Nephron progenitor cell (in vitro differentiated cells): Measurements from ENCODE around the gene TICAM2.

Source experiments
- DNase-seq: peaks from one replicate; pipeline ENCODE4 v3.0.0; 2021
- H3K27ac Mint-ChIP-seq: 2 replicates; pipeline ENCODE4 v1.8.0; 2021; ENCODE audit warnings: mild to moderate bottlenecking, moderate library complexity, mixed read lengths
- H3K27me3 Mint-ChIP-seq: 2 replicates; pipeline ENCODE4 v1.8.0; 2021; ENCODE audit warnings: mild to moderate bottlenecking, low read depth, mixed read lengths; ENCODE audit not compliant: poor library complexity
- H3K36me3 Mint-ChIP-seq: 2 replicates; pipeline ENCODE4 v1.8.0; 2021; ENCODE audit warnings: low read depth, mixed read lengths
- H3K4me1 Mint-ChIP-seq: 2 replicates; pipeline ENCODE4 v1.8.0; 2021; ENCODE audit warnings: mixed read lengths
- H3K4me3 Mint-ChIP-seq: 2 replicates; pipeline ENCODE4 v1.8.0; 2021; ENCODE audit warnings: mild to moderate bottlenecking, moderate library complexity, mixed read lengths
- H3K9me3 Mint-ChIP-seq: 2 replicates; pipeline ENCODE4 v1.8.0; 2021; ENCODE audit warnings: mild to moderate bottlenecking, moderate library complexity, mixed read lengths
- TF ChIP-seq, protein P1 (sequence below): fragments of 200-600 bp; sonication (generic); IDR thresholded peaks from 2 replicates; pipeline ENCODE4 v1.5.0; 2021; ENCODE audit warnings: antibody characterized with exemption

The TICAM2 gene

DNA sequence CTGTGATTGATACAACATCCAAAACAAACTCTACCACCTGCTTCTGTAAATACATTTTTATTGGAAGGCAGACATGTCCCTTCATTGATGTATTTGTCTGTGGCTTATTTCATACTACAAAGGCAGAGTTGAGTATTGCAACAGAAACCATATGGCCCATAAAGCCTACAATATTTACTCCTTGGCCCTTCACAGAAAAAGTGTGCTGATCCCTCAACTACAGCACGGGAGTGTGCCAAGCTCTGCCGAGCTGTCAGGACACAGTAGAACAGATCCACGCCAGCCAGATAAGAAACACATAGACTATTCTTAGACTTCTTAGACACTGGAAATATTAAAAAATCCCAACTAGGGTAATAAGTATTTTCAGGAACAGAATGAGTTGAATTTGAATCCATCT lies 13.2 kb downstream of the TICAM2 start:
- no peaks in the 10 kb centered on the region for H3K36me3 Mint-ChIP-seq
- DNase-seq = no peak
- TF ChIP-seq, protein P1, sequence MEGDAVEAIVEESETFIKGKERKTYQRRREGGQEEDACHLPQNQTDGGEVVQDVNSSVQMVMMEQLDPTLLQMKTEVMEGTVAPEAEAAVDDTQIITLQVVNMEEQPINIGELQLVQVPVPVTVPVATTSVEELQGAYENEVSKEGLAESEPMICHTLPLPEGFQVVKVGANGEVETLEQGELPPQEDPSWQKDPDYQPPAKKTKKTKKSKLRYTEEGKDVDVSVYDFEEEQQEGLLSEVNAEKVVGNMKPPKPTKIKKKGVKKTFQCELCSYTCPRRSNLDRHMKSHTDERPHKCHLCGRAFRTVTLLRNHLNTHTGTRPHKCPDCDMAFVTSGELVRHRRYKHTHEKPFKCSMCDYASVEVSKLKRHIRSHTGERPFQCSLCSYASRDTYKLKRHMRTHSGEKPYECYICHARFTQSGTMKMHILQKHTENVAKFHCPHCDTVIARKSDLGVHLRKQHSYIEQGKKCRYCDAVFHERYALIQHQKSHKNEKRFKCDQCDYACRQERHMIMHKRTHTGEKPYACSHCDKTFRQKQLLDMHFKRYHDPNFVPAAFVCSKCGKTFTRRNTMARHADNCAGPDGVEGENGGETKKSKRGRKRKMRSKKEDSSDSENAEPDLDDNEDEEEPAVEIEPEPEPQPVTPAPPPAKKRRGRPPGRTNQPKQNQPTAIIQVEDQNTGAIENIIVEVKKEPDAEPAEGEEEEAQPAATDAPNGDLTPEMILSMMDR = no peak

DNA sequence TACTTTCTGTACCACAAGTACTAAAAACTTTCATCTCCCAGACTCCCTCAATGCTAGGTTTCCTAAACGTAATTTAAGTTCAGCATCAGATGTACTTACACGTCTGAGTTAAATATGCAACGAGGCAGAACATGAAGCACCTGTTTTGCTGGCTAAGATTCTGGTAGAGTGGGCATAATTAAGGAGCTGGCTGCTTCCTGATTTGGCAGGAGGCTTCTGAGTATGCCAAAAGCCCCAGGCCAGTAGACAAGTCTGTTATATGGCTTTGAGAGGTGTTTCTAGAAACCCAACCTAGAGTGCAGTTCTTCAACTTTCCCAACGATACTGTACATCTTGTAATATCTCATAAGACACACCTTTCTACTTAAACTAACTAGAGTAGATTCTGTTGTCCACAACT lies 13.6 kb downstream of the TICAM2 start:
- TF ChIP-seq, protein P1 = no peak
- H3K36me3 Mint-ChIP-seq = no peaks in the 10 kb centered on the region
- H3K4me3 Mint-ChIP-seq = no peak overlapping the region
- H3K4me1 Mint-ChIP-seq = no peaks in the 10 kb centered on the region
- H3K9me3 Mint-ChIP-seq = no peaks in the 10 kb centered on the region
- H3K27ac Mint-ChIP-seq = no peak overlapping the region
- peaks cover 4% of the 10 kb centered on the region for H3K27me3 Mint-ChIP-seq
- no peak for DNase-seq

More for the DNA sequence above, 13.2 kb downstream of the TICAM2 start:
- H3K27ac Mint-ChIP-seq = no peak overlapping the region
- no peaks in the 10 kb centered on the region for H3K4me1 Mint-ChIP-seq
- no peak overlapping the region for H3K4me3 Mint-ChIP-seq
- peaks cover 4% of the 10 kb centered on the region for H3K27me3 Mint-ChIP-seq
- H3K9me3 Mint-ChIP-seq = no peaks in the 10 kb centered on the region

- TF ChIP-seq, protein P1 = peak; percentile 54
- no peak for DNase-seq
- Mint-ChIP-seq H3K27me3 (peaks cover 4% of the 10 kb centered on the region), H3K4me3 (no peak overlapping the region), H3K4me1 (no peaks in the 10 kb centered on the region), H3K9me3 (no peaks in the 10 kb centered on the region), H3K27ac (no peak overlapping the region), H3K36me3 (no peaks in the 10 kb centered on the region)
These were observed 15.6 kb downstream of the TICAM2 start for GRCh38 chr5:115586525-115587146.

GRCh38 chr5:115585265-115585664 lies 17.0 kb downstream of the TICAM2 start:
- Mint-ChIP-seq H3K27ac (no peak overlapping the region), H3K4me3 (no peak overlapping the region), H3K27me3 (peaks cover 4% of the 10 kb centered on the region), H3K4me1 (no peaks in the 10 kb centered on the region), H3K36me3 (no peaks in the 10 kb centered on the region), H3K9me3 (no peaks in the 10 kb centered on the region)
- TF ChIP-seq, protein P1 = no peak
- no peak for DNase-seq

DNA sequence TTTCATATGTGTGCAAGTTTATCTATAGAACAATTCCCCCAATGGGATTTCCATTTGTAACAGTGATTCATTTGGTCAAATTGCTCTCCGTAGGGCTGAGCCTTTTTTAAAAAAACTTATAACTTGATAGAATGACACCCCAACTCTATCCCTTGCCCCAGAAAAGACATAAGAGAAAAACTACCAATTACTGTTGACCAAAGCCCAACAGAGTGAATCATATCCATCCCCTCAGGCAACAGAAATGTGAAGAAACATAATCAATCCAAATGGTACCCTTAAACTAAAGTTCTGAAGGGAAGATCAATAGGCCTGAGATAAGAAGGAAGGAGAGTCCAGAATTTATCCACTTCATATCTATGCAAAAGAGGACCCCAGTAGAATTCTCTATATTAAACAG lies 17.8 kb downstream of the TICAM2 start:
- Mint-ChIP-seq H3K36me3 (no peaks in the 10 kb centered on the region), H3K4me3 (no peak overlapping the region), H3K27ac (no peak overlapping the region), H3K27me3 (peaks cover 4% of the 10 kb centered on the region), H3K4me1 (no peaks in the 10 kb centered on the region), H3K9me3 (no peaks in the 10 kb centered on the region)
- TF ChIP-seq, protein P1 = no peak
- DNase-seq = no peak

- H3K36me3 Mint-ChIP-seq = no peaks in the 10 kb centered on the region
- H3K9me3 Mint-ChIP-seq = no peaks in the 10 kb centered on the region
- no peaks in the 10 kb centered on the region for H3K4me1 Mint-ChIP-seq
- no peaks in the 10 kb centered on the region for H3K27me3 Mint-ChIP-seq
- H3K27ac Mint-ChIP-seq = no peak overlapping the region
- TF ChIP-seq, protein P1 = no peak
- no peak for DNase-seq
- no peak overlapping the region for H3K4me3 Mint-ChIP-seq
These were observed 18.8 kb downstream of the TICAM2 start for GRCh38 chr5:115583474-115583873.
